ENCODE results near the gene TRIM8.
A peak's percentile ranks its signal among the peaks of the same experiment; 100 is the strongest.

Gene TRIM8

GRCh38 chr10:102608487-102608886 is 35.8 kb upstream of the TRIM8 start:
- FAIRE-seq (no peak), DNase-seq (ENCODE audit: insufficient read length, low spot score) (no peak)
- TF ChIP-seq POLR2A (IDR thresholded peaks at IDR 0.05; ENCODE audit: low read depth, low read length) = no peak

- DNase-seq (ENCODE audit: insufficient read length, low spot score) = no peak
- FAIRE-seq = no peak
- no peak for TF ChIP-seq POLR2A (IDR thresholded peaks at IDR 0.05; ENCODE audit: low read depth, low read length)
Observed at GRCh38 chr10:102610441-102610887, 33.8 kb upstream of the TRIM8 start.

GRCh38 chr10:102611514-102612087 is 32.7 kb upstream of the TRIM8 start:
- DNase-seq (ENCODE audit: insufficient read length, low spot score) (peak; percentile 53), FAIRE-seq (peak; percentile 6)
- no peak for TF ChIP-seq POLR2A (IDR thresholded peaks at IDR 0.05; ENCODE audit: low read depth, low read length)

- FAIRE-seq (no peak), DNase-seq (ENCODE audit: insufficient read length, low spot score) (no peak)
- TF ChIP-seq POLR2A (IDR thresholded peaks at IDR 0.05; ENCODE audit: low read depth, low read length) = no peak
Observed at GRCh38 chr10:102612964-102613275, 31.4 kb upstream of the TRIM8 start.

- DNase-seq (ENCODE audit: insufficient read length, low spot score) = no peak
- TF ChIP-seq POLR2A (IDR thresholded peaks at IDR 0.05; ENCODE audit: low read depth, low read length) = no peak
- no peak for FAIRE-seq
Observed at GRCh38 chr10:102613286-102613685, 31.0 kb upstream of the TRIM8 start.

GRCh38 chr10:102613785-102614184 is 30.5 kb upstream of the TRIM8 start:
- TF ChIP-seq POLR2A (IDR thresholded peaks at IDR 0.05; ENCODE audit: low read depth, low read length) = no peak
- DNase-seq (ENCODE audit: insufficient read length, low spot score) = no peak

GRCh38 chr10:102614888-102615287 is 29.4 kb upstream of the TRIM8 start:
- TF ChIP-seq POLR2A (IDR thresholded peaks at IDR 0.05; ENCODE audit: low read depth, low read length) = no peak
- FAIRE-seq (no peak), DNase-seq (ENCODE audit: insufficient read length, low spot score) (no peak)

More at GRCh38 chr10:102613785-102614184, 30.5 kb upstream of the TRIM8 start:
- FAIRE-seq = no peak

GRCh38 chr10:102615361-102615760 is 28.9 kb upstream of the TRIM8 start:
- TF ChIP-seq POLR2A (IDR thresholded peaks at IDR 0.05; ENCODE audit: low read depth, low read length) = no peak
- FAIRE-seq = no peak
- DNase-seq (ENCODE audit: insufficient read length, low spot score) = no peak

GRCh38 chr10:102616066-102616770 is 28.1 kb upstream of the TRIM8 start:
- TF ChIP-seq POLR2A (IDR thresholded peaks at IDR 0.05; ENCODE audit: low read depth, low read length) = no peak
- no peak for DNase-seq (ENCODE audit: insufficient read length, low spot score)
- no peak for FAIRE-seq

GRCh38 chr10:102617041-102617440 is 27.2 kb upstream of the TRIM8 start:
- FAIRE-seq (no peak), DNase-seq (ENCODE audit: insufficient read length, low spot score) (no peak)
- no peak for TF ChIP-seq POLR2A (IDR thresholded peaks at IDR 0.05; ENCODE audit: low read depth, low read length)

- DNase-seq (ENCODE audit: insufficient read length, low spot score) (no peak), FAIRE-seq (no peak)
- TF ChIP-seq POLR2A (IDR thresholded peaks at IDR 0.05; ENCODE audit: low read depth, low read length) = no peak
Observed at GRCh38 chr10:102617816-102618215, 26.5 kb upstream of the TRIM8 start.

GRCh38 chr10:102619281-102619981 is 24.8 kb upstream of the TRIM8 start:
- FAIRE-seq (no peak), DNase-seq (ENCODE audit: insufficient read length, low spot score) (no peak)
- no peak for TF ChIP-seq POLR2A (IDR thresholded peaks at IDR 0.05; ENCODE audit: low read depth, low read length)

- no peak for FAIRE-seq
Observed at GRCh38 chr10:102620138-102620590, 24.1 kb upstream of the TRIM8 start.

GRCh38 chr10:102620591-102621442 is 23.5 kb upstream of the TRIM8 start:
- FAIRE-seq (no peak), DNase-seq (ENCODE audit: insufficient read length, low spot score) (no peak)
- TF ChIP-seq POLR2A (IDR thresholded peaks at IDR 0.05; ENCODE audit: low read depth, low read length) = no peak

More at GRCh38 chr10:102620138-102620590, 24.1 kb upstream of the TRIM8 start:
- no peak for DNase-seq (ENCODE audit: insufficient read length, low spot score)
- TF ChIP-seq POLR2A (IDR thresholded peaks at IDR 0.05; ENCODE audit: low read depth, low read length) = no peak
